ENCODE data around the gene CD3D.

DNA sequence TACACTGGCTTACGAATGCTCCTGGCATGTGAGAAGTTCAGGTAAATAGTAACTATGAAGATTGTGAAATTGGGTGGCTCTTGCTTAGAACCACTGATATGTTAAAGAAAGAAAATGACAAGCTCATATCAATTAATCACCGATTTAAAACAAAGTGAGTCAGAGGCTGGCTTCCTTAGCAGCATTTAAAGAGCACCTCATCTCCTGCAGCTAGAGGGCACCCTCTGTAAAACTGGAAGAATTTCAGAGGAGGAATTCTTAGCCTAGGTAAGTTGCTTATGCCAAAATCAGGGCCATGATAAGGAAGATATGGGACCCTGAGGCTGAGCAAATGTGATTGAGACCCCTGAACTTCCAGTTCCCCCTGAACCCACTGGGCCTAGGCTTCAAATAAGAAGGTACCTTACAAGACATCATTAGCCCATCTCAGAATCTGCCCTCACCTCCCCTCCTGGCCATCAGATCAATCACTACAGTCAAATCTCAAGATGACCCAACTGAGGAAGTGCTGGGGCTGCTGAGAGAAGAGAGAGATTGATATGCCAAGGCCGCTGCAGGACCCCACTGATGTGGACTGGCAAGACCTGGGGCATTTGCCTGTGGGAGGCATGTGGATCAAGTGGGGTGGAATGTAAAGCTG lies 46.6 kb downstream of the CD3D start:
- TF ChIP-seq POLR2A (IDR thresholded peaks at IDR 0.05) = no peak
- TF ChIP-seq, protein P1, sequence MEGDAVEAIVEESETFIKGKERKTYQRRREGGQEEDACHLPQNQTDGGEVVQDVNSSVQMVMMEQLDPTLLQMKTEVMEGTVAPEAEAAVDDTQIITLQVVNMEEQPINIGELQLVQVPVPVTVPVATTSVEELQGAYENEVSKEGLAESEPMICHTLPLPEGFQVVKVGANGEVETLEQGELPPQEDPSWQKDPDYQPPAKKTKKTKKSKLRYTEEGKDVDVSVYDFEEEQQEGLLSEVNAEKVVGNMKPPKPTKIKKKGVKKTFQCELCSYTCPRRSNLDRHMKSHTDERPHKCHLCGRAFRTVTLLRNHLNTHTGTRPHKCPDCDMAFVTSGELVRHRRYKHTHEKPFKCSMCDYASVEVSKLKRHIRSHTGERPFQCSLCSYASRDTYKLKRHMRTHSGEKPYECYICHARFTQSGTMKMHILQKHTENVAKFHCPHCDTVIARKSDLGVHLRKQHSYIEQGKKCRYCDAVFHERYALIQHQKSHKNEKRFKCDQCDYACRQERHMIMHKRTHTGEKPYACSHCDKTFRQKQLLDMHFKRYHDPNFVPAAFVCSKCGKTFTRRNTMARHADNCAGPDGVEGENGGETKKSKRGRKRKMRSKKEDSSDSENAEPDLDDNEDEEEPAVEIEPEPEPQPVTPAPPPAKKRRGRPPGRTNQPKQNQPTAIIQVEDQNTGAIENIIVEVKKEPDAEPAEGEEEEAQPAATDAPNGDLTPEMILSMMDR (IDR thresholded peaks at IDR 0.05) = peak in 1 of 4 experiments; percentile 33

Measured in uterus (tissue), 2 donors.